ENCODE data around the gene REXO5. TPM values are rescaled to one million over a fixed set of nuclear protein-coding genes. Genes with fewer than 3 reads are reported as not detected.

Gene REXO5, protein sequence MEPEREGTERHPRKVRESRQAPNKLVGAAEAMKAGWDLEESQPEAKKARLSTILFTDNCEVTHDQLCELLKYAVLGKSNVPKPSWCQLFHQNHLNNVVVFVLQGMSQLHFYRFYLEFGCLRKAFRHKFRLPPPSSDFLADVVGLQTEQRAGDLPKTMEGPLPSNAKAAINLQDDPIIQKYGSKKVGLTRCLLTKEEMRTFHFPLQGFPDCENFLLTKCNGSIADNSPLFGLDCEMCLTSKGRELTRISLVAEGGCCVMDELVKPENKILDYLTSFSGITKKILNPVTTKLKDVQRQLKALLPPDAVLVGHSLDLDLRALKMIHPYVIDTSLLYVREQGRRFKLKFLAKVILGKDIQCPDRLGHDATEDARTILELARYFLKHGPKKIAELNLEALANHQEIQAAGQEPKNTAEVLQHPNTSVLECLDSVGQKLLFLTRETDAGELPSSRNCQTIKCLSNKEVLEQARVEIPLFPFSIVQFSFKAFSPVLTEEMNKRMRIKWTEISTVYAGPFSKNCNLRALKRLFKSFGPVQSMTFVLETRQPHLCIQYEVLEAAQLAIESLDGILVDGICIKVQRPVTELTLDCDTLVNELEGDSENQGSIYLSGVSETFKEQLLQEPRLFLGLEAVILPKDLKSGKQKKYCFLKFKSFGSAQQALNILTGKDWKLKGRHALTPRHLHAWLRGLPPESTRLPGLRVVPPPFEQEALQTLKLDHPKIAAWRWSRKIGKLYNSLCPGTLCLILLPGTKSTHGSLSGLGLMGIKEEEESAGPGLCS
- 10 to 100 TPM in 1 of 2 donors, 1 to 10 TPM in 1; 2.9 to 10.9 TPM for total RNA-seq

DNA sequence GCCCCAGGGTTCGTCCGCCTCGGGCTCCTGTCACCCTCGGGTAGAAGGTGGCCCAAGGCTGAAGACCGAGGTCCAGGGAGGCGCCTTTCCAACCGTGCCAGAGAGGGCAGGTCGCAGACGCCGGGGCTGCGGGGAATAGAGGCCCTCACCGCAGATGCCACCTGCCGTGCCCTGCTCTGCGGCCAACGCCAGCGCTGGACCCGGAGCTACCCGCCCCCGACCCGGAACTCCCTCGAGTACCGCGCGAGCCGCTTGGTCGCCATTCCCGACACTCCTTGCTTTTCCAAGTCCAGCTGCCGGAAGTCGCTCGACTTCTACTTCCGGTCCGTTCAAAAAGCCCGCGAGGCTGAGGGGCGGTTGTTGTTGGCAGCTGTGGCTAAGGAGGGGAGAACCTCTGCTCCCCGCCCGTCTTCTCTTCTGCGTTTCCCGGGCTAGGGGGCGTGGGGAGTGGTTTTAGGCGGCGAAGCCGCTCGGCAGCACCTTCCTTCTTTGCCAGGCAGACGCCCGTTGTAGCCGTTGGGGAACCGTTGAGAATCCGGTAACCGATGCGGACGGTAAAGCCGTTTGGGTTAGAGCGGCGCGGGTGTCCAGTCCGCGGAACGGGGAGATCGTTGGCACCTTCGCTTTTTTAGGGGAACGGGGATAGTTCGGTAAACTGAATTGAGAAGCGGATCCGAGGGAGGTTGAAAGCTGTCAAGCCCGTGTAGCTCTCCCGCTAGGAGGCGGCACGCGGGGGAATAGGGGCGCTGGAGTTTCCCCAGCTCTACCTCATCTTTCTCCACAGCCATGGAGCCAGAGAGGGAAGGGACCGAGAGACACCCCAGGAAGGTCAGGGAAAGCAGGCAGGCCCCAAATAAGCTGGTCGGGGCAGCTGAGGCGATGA, at the start of gene REXO5, which contains the start of gene ERI2:
REXO5 (plus strand) TSS at position 360 of the 883 bp plus-strand sequence; CDS start at position 787, 427 bp downstream.
ERI2 (minus strand) TSS at position 305 of the 883 bp plus-strand sequence; CDS start at position 263, 42 bp downstream.
- H3K4me1 ChIP-seq = no peaks in the 10 kb centered on the region
- H3K9ac ChIP-seq (ENCODE audit: low read depth in 2 of 2, low read length in 2 of 2) = peak within 1 kb of the TSS; percentile 86 to 93
- peak within 1 kb of the TSS; percentile 90 for H3K4me3 ChIP-seq
- no peaks in the 10 kb centered on the region for H3K36me3 ChIP-seq
- DNase-seq = peak; percentile 96
- TF ChIP-seq, protein P1, sequence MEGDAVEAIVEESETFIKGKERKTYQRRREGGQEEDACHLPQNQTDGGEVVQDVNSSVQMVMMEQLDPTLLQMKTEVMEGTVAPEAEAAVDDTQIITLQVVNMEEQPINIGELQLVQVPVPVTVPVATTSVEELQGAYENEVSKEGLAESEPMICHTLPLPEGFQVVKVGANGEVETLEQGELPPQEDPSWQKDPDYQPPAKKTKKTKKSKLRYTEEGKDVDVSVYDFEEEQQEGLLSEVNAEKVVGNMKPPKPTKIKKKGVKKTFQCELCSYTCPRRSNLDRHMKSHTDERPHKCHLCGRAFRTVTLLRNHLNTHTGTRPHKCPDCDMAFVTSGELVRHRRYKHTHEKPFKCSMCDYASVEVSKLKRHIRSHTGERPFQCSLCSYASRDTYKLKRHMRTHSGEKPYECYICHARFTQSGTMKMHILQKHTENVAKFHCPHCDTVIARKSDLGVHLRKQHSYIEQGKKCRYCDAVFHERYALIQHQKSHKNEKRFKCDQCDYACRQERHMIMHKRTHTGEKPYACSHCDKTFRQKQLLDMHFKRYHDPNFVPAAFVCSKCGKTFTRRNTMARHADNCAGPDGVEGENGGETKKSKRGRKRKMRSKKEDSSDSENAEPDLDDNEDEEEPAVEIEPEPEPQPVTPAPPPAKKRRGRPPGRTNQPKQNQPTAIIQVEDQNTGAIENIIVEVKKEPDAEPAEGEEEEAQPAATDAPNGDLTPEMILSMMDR (IDR thresholded peaks at IDR 0.05) = no peak
- peak within 1 kb of the TSS; percentile 97 for H3K27ac ChIP-seq
- no peaks in the 10 kb centered on the region for H3K27me3 ChIP-seq
- intact Hi-C loops (cut with DNase I) = no loop called here
- no peaks in the 10 kb centered on the region for H3K9me3 ChIP-seq

DNA sequence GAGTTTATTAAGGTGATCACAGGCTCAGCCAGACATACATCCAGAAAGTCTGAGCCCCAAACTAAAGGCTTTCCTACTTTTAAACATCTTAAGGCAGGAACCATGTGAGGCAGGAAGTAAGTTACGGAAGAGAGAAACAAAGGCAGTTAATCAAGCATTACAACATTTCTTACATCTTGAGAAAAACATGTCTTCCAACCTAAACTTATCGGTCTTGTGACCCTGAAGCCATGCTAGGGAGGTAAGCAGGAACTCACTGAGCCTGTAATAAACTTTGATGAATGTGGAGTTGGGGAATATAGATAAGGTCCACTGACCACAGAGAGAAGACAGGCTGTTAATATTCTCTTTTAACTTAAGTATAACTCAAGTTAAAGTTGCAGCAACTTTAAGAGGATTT, 46.0 kb upstream of the REXO5 start:
- Histone ChIP-seq H3K27me3 (no peaks in the 10 kb centered on the region), H3K9ac (ENCODE audit: low read depth in 2 of 2, low read length in 2 of 2) (no peak overlapping the region), H3K36me3 (no peaks in the 10 kb centered on the region), H3K4me3 (no peak overlapping the region), H3K9me3 (no peaks in the 10 kb centered on the region), H3K27ac (no peak overlapping the region), H3K4me1 (no peaks in the 10 kb centered on the region)
- intact Hi-C loops (cut with DNase I) = no loop called here
- no peak for DNase-seq
- TF ChIP-seq, protein P1 (IDR thresholded peaks at IDR 0.05) = no peak

DNA sequence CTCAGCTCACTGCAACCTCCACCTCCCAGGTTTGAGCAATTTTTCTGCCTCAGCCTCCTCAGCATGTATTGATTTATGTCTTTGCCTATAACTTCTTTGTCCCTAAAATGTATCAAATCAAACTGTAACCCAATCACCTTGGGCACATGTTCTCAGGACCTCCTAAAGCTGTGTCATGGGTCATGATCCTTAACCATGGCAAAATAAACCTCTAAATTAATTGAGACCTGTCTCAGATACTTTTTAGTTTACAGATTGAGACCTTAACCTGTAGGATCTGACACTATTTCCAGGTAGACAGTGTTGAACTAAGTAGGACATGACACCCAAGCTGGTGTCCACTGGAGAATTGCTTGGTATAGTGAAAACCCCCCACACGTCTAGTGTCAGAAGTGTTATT, 45.2 kb upstream of the REXO5 start:
- Histone ChIP-seq H3K4me1 (no peaks in the 10 kb centered on the region), H3K27ac (no peak overlapping the region), H3K4me3 (no peak overlapping the region), H3K36me3 (no peaks in the 10 kb centered on the region), H3K9me3 (no peaks in the 10 kb centered on the region), H3K9ac (ENCODE audit: low read depth in 2 of 2, low read length in 2 of 2) (no peak overlapping the region), H3K27me3 (no peaks in the 10 kb centered on the region)
- TF ChIP-seq, protein P1 (IDR thresholded peaks at IDR 0.05) = no peak
- DNase-seq = no peak
- intact Hi-C loops (cut with DNase I) = no loop called here

DNA sequence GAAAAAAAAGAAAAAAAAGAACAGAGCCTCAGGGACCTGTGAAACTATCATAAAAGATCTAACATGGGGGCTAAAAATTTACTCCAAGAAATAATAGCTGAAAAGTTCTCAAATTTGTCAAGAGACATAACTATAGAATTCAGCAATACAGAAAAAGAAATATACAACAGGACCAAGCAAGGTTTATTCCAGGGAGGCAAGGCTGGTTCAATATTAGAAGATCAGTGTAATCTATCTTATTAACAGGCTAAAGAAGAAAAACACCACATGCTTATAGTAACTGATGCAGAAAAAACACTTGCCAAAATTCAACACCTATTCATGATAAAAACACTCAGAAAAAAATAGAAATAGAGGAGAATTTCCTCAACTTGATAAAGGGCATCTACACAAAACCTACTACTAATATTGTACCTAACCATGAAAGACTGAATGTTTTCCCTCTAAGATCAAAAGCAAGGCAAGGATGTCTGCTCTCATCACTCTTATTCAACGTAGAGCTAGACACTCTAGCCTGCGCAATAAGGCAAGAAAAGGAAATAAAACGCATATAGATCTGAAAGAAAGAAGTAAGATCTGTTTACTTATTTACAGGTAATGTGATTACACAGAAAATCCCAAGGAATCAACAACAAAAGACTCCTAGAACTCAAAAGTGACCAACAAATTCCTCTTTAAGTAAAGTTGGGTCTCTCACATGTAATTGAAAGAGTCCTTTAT, 43.8 kb upstream of the REXO5 start:
- H3K4me3 ChIP-seq = no peak overlapping the region
- TF ChIP-seq, protein P1 (IDR thresholded peaks at IDR 0.05) = no peak
- H3K9me3 ChIP-seq = no peaks in the 10 kb centered on the region
- no peaks in the 10 kb centered on the region for H3K27me3 ChIP-seq
- no peak for DNase-seq
- no peak overlapping the region for H3K9ac ChIP-seq (ENCODE audit: low read depth in 2 of 2, low read length in 2 of 2)
- intact Hi-C loops (cut with DNase I) = no loop called here
- H3K27ac ChIP-seq = peak overlapping the region; percentile 81
- H3K4me1 ChIP-seq = no peaks in the 10 kb centered on the region
- H3K36me3 ChIP-seq = no peaks in the 10 kb centered on the region
